Astrocyte of the spinal cord (primary cell): ENCODE results near the gene MYO1E.
"Not testable (repeated sequence)": the region's sequence is repeated elsewhere in the genome, so short reads cannot be mapped to it uniquely, and the experiment has no call there.

Source experiments
- DNase-seq: peaks from one replicate; pipeline ENCODE4 v3.0.0; 2011; ENCODE audit warnings: low read depth, low spot score
- H3K4me3 ChIP-seq: 2 replicates; pipeline ENCODE4 v1.5.1; 2011; ENCODE audit warnings: low read depth, mild to moderate bottlenecking, low read length, moderate library complexity
- in situ Hi-C: cut with HindIII; loops from 2 replicates; pipeline ENCODE4 v1.10.0; 2017; ENCODE audit warnings: low sequenced_read_pairs
- TF ChIP-seq, protein P1 (sequence below): IDR thresholded peaks from 2 replicates; pipeline ENCODE4 v1.5.1; 2012; ENCODE audit warnings: low read depth, mild to moderate bottlenecking, low read length, inconsistent platforms

Gene MYO1E

DNA sequence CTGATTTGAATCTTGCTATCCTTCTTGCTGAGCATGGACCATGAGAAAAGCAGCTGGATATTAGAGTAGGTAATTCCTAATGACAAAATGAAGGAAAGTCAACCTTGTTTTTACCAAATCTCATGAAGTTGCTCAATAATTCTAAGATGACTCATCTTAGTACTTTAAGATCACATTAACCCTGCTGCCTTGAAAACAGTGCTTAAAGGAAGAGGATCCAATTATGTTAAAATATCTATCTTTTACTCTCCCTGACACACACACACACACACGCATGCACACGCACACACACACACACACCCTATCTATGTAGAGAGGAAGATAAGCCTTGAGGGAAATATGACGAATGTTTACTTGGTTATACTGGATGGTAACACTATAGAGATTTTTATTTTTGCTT lies 16.0 kb upstream of the MYO1E start:
- TF ChIP-seq, protein P1, sequence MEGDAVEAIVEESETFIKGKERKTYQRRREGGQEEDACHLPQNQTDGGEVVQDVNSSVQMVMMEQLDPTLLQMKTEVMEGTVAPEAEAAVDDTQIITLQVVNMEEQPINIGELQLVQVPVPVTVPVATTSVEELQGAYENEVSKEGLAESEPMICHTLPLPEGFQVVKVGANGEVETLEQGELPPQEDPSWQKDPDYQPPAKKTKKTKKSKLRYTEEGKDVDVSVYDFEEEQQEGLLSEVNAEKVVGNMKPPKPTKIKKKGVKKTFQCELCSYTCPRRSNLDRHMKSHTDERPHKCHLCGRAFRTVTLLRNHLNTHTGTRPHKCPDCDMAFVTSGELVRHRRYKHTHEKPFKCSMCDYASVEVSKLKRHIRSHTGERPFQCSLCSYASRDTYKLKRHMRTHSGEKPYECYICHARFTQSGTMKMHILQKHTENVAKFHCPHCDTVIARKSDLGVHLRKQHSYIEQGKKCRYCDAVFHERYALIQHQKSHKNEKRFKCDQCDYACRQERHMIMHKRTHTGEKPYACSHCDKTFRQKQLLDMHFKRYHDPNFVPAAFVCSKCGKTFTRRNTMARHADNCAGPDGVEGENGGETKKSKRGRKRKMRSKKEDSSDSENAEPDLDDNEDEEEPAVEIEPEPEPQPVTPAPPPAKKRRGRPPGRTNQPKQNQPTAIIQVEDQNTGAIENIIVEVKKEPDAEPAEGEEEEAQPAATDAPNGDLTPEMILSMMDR: no peak
- in situ Hi-C loops: no loop called here
- peak; percentile 53 for DNase-seq
- no peak overlapping the region for H3K4me3 ChIP-seq

DNA sequence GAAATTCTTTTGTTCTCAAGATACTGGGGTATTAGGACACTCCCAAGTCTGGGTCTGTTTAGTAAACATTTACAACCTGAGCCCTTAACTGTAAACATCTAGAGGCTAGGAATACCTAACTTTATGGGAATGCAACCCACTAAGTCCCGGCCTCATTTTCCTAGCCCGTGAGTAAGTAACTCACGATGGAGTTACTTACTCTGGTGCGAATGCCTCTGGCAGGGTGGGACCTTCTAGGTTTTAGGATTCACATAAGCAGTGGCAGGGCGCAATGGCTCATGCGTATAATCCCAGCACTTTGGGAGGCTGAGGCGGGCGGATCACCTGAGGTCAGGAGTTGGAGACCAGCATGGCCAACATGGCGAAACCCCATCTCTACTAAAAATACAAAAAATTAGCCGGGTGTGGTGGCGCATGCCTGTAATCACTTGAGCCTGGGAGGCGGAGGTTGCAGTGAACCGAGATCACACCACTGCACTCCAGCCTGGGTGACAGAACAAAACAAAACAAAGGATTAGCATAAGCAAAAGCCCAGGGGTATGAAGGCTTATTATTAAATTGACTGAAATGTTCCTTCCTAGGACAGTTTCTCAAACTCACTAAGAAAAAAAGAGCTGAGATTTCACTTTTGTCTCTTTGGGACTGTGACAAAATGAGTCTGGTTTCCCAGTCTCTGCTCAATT lies 14.7 kb upstream of the MYO1E start:
- H3K4me3 ChIP-seq, in situ Hi-C loops, DNase-seq: not testable (repeated sequence)

DNA sequence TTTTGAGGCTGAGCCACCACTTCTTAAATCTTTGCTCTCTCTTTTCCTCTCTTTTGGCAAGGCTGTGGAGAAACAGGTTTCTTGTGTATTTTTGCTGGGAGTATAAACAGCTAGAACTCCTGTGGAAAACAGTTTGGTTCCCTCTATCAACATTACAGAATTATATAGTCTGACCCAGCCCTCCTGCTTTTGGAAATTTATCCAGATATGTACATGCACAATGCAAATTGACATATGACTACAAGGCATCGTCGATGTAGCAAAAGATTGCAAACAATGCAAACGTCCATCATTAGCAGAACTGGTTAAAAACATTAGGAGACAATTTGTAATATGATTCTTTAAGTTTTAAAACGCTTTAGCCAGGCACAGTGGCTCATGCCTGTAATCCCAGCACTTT lies 12.5 kb upstream of the MYO1E start:
- no peak overlapping the region for H3K4me3 ChIP-seq
- DNase-seq: no peak
- in situ Hi-C loops: no loop called here
- TF ChIP-seq, protein P1: no peak

DNA sequence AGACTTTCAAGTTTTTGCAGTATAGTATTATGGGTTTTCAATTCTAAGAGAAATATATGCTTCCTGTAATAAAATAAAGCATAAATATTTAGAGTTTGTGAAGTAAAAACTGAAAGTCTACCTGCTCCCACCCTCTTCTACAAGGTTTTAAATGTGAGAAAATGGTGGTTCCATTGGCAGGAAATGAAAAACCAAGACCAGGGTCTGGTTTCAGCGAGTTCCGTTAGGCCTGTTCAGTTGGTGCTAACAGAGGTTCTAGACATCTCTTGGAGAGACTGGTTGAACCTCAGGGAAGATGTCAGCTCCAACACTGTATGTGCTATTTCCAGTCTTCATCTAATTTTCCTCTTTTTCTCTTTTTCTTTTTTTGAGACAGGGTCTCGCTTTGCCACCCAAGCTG lies 11.8 kb upstream of the MYO1E start:
- TF ChIP-seq, protein P1: no peak
- DNase-seq: no peak
- no peak overlapping the region for H3K4me3 ChIP-seq
- in situ Hi-C loops: no loop called here

DNA sequence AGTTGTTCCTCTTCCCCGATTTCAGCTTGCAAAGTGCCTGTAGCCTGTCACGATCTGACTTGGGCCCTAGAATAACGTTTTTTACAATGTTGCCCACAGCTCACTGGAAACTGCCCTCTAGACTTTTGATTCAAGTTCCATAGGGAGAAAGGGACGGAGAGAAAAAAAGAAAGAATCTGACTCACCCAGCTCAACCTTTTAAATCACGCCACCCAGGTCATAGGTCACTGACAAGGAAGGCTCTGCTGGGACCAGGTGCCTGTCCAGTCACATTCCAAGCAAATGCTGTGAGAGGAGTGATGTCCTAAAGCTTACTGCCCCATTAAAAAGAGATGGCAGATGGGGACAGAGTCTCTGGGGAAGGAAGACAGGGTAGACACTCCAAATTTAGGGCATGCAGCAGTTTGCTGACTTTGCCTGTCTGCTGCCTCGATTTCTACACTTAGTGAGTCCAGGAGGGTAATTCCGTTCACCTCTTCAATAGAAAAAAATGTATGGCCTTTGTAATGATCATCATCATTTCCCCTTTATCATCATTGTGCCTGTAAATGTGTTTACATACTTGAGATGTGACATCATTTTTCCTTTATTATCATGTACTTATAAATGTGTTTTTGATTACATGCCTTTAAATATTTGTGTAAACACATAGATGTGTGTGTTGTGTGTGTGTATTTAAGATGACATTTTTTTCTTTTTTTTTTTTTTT lies 8.4 kb upstream of the MYO1E start:
- H3K4me3 ChIP-seq: no peak overlapping the region
- in situ Hi-C loops: no loop called here
- TF ChIP-seq, protein P1: no peak
- DNase-seq: no peak

DNA sequence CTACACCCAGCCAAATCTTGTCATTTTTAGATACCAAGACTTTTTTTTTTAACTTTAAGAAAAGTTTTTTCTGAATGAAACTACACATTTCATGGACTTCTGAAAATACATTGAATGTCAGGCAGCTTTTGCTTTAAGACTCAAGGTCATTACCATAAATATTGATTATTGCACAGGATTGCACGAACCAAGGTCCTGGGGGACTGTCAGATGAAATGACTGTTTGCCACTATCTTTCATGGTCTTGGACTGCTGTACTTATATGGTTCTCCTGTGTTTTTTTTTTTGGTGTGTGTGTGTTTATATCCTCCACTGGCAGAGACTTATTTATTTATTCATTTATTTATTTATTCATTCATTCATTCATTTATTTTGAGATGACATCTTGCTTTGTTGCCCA lies 6.9 kb upstream of the MYO1E start:
- in situ Hi-C loops: no loop called here
- no peak for DNase-seq

DNA sequence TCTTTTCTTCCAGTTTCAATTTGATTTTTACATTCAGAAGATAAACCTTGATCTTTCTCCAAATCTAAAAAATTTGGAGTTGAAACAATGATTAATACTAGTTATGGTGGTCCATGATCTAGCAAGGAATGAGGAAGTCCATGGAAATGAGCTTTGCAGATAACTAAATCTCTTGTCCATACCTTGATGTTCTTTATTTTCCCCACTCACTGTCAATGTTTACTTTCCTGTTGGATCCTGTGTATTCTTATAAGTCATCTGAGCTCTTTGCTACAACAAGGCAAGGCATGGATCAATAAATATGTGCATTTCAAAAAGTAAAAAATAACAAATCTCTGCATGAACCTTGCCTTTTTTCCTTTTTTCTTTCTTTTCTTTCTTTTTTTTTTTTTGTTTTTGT lies 6.2 kb upstream of the MYO1E start:
- no peak overlapping the region for H3K4me3 ChIP-seq
- DNase-seq: no peak
- in situ Hi-C loops: no loop called here
- TF ChIP-seq, protein P1: no peak

More for the DNA sequence above, 6.9 kb upstream of the MYO1E start:
- no peak overlapping the region for H3K4me3 ChIP-seq
- TF ChIP-seq, protein P1: no peak
